H1 (cell line): ENCODE data around the gene CIAO3. TPM values are rescaled to one million over a fixed set of nuclear protein-coding genes. Genes with fewer than 3 reads are reported as not detected.

Experiments used
- CTCF ChIA-PET: fragments of 300-600 bp; sonication (Branson Sonifier 250); formaldehyde crosslinking; loops from one replicate; lab custom pipeline; 2021; ENCODE audit not compliant: partially characterized antibody; lab: Charles Lee
- POLR2A ChIA-PET: fragments of 300-600 bp; sonication (Branson Sonifier 250); formaldehyde crosslinking; loops from one replicate; lab custom pipeline; 2021; ENCODE audit warnings: inconsistent platforms; ENCODE audit not compliant: partially characterized antibody; lab: Charles Lee
- DNase-seq, 2 experiments: peaks; one replicate each; pipeline versions ENCODE4 v3.0.0 to v3.0.0-alpha.2; 2010 to 2022; ENCODE audit warnings: low spot score in 2 of 2, low read depth in 1 of 2, mixed read lengths in 1 of 2
- FAIRE-seq: peaks from 2 replicates; lab custom pipeline; 2011; peaks lifted over from hg19 to GRCh38; lab: Jason Lieb, UNC
- H2AFZ ChIP-seq: 2 replicates; pipeline ENCODE4 v1.8.1; 2012; ENCODE audit warnings: low read length, inconsistent platforms
- H2AK5ac ChIP-seq: 2 replicates; pipeline ENCODE4 v1.6.1; 2013; ENCODE audit warnings: low read depth, low read length
- H2BK120ac ChIP-seq: replicated peaks from 2 replicates; pipeline ENCODE3; 2013; ENCODE audit warnings: low read depth, low read length, inconsistent platforms
- H2BK12ac ChIP-seq: 2 replicates; pipeline ENCODE4 v1.6.1; 2013; ENCODE audit warnings: low read depth, low read length
- H2BK15ac ChIP-seq: 2 replicates; pipeline ENCODE4 v1.6.1; 2013; ENCODE audit warnings: low read length
- H2BK20ac ChIP-seq: 2 replicates; pipeline ENCODE4 v1.6.1; 2013; ENCODE audit warnings: low read length
- H2BK5ac ChIP-seq: 2 replicates; pipeline ENCODE4 v1.6.1; 2013; ENCODE audit warnings: low read depth, low read length
- H3K14ac ChIP-seq: 2 replicates; pipeline ENCODE4 v1.6.1; 2013; ENCODE audit warnings: inconsistent platforms; ENCODE audit not compliant: insufficient read length
- H3K18ac ChIP-seq: 2 replicates; pipeline ENCODE4 v1.6.1; 2013; ENCODE audit warnings: low read length; ENCODE audit errors: extremely low read depth
- H3K23ac ChIP-seq: 2 replicates; pipeline ENCODE4 v1.6.1; 2013; ENCODE audit warnings: inconsistent platforms; ENCODE audit not compliant: insufficient read length
- H3K23me2 ChIP-seq: 2 replicates; pipeline ENCODE4 v1.6.1; 2013; ENCODE audit warnings: low read depth, low read length
- H3K27ac ChIP-seq: 2 replicates; pipeline ENCODE4 v1.6.1; 2011; ENCODE audit warnings: low read depth, low read length, inconsistent platforms
- H3K27me3 ChIP-seq, 4 experiments: replicated peaks in 1 of 4; 1 replicate in 1 of 4; 2 replicates in 3 of 4; pipeline versions ENCODE4 v1.6.1 to v1.8.1; 2011 to 2013; ENCODE audit warnings: low read length in 3 of 4, mild to moderate bottlenecking in 3 of 4, inconsistent platforms in 2 of 4, mixed read lengths in 2 of 4, moderate library complexity in 1 of 4; ENCODE audit not compliant: control insufficient read depth in 3 of 4, insufficient read depth in 3 of 4; ENCODE audit errors: extremely low read depth in 1 of 4
- H3K36me3 ChIP-seq, 4 experiments: 2 replicates each; pipeline versions ENCODE4 v1.6.1 to v1.8.1; 2011 to 2013; ENCODE audit warnings: mild to moderate bottlenecking in 4 of 4, low read length in 3 of 4, moderate library complexity in 2 of 4, control low read depth in 1 of 4, inconsistent platforms in 1 of 4; ENCODE audit not compliant: insufficient read depth in 4 of 4, control insufficient read depth in 2 of 4
- H3K4ac ChIP-seq: replicated peaks from 2 replicates; pipeline ENCODE3; 2013; ENCODE audit warnings: low read length, low read depth, mixed read lengths, inconsistent platforms; ENCODE audit not compliant: insufficient read length
- H3K4me1 ChIP-seq, 4 experiments: replicated peaks in 1 of 4; 1 replicate in 1 of 4; 2 replicates in 3 of 4; pipeline versions ENCODE4 v1.6.1 to v1.8.1; 2011 to 2013; ENCODE audit warnings: low read length in 3 of 4, inconsistent platforms in 2 of 4, mixed read lengths in 1 of 4; ENCODE audit not compliant: insufficient read depth in 4 of 4, control insufficient read depth in 3 of 4
- H3K4me2 ChIP-seq, 2 experiments: 2 replicates each; pipeline versions ENCODE4 v1.6.1 to v1.8.1; 2011 to 2013; ENCODE audit warnings: low read depth in 2 of 2, low read length in 2 of 2, control low read depth in 1 of 2, inconsistent platforms in 1 of 2, mild to moderate bottlenecking in 1 of 2; ENCODE audit not compliant: insufficient read depth in 1 of 2
- H3K4me3 ChIP-seq, 4 experiments: fragments of 200-600, 300-600 bp in 1 of 4; sonication (generic), shearing (Covaris generic), sonication (Bioruptor Twin) in 1 of 4; 2 replicates each; pipeline versions ENCODE4 v1.5.1 to v1.8.1; 2011 to 2016; ENCODE audit warnings: low read length in 4 of 4, low read depth in 3 of 4, control low read depth in 2 of 4, inconsistent platforms in 2 of 4, mild to moderate bottlenecking in 2 of 4, mixed read lengths in 1 of 4, moderate library complexity in 1 of 4; ENCODE audit not compliant: insufficient read depth in 2 of 4; ENCODE audit errors: extremely low read depth in 1 of 4
- H3K56ac ChIP-seq: replicated peaks from 2 replicates; pipeline ENCODE3; 2013; ENCODE audit warnings: low read depth, mild to moderate bottlenecking, mixed read lengths, low read length, inconsistent platforms; ENCODE audit not compliant: insufficient read length
- H3K79me1 ChIP-seq: 2 replicates; pipeline ENCODE4 v1.6.1; 2013; ENCODE audit warnings: low read depth, low read length, control low read depth
- H3K79me2 ChIP-seq, 2 experiments: 2 replicates each; pipeline versions ENCODE4 v1.6.1 to v1.8.1; 2012 to 2013; ENCODE audit warnings: low read length in 2 of 2, mild to moderate bottlenecking in 2 of 2, inconsistent platforms in 1 of 2; ENCODE audit not compliant: insufficient read depth in 2 of 2, control insufficient read depth in 1 of 2
- H3K9ac ChIP-seq, 4 experiments: replicated peaks in 1 of 4; 1 replicate in 1 of 4; 2 replicates in 3 of 4; pipeline versions ENCODE4 v1.6.1 to v1.8.1; 2011 to 2013; ENCODE audit warnings: low read depth in 3 of 4, low read length in 3 of 4, control low read depth in 2 of 4, mild to moderate bottlenecking in 2 of 4, moderate library complexity in 2 of 4, inconsistent platforms in 1 of 4; ENCODE audit errors: extremely low read depth in 1 of 4
- H3K9me3 ChIP-seq, 2 experiments: 2 replicates each; pipeline versions ENCODE4 v1.6.1 to v1.8.1; 2012 to 2013; ENCODE audit warnings: mild to moderate bottlenecking in 2 of 2, moderate library complexity in 2 of 2, control low read depth in 1 of 2, inconsistent platforms in 1 of 2, low read depth in 1 of 2, low read length in 1 of 2, mixed read lengths in 1 of 2; ENCODE audit not compliant: insufficient read depth in 2 of 2
- H4K20me1 ChIP-seq, 2 experiments: replicated peaks in 1 of 2; 2 replicates each; pipeline versions ENCODE3 to v1.8.1; 2011 to 2013; ENCODE audit warnings: inconsistent platforms in 2 of 2, low read length in 2 of 2, mild to moderate bottlenecking in 1 of 2; ENCODE audit not compliant: insufficient read depth in 2 of 2, control insufficient read depth in 1 of 2
- H4K5ac ChIP-seq: 2 replicates; pipeline ENCODE4 v1.6.1; 2013; ENCODE audit warnings: low read length, low read depth, mixed read lengths, inconsistent platforms; ENCODE audit not compliant: insufficient read length
- H4K8ac ChIP-seq: 2 replicates; pipeline ENCODE4 v1.8.0; 2013; ENCODE audit warnings: mild to moderate bottlenecking, moderate library complexity, low read length, inconsistent platforms; ENCODE audit not compliant: insufficient read depth; ENCODE audit errors: extremely low read depth
- H4K91ac ChIP-seq: replicated peaks from 2 replicates; pipeline ENCODE3; 2013; ENCODE audit warnings: low read length, mixed read lengths, inconsistent platforms; ENCODE audit not compliant: insufficient read length
- BRCA1 ChIP-seq: IDR thresholded peaks from 2 replicates; pipeline ENCODE4 v1.6.1; 2012; ENCODE audit warnings: low read depth, low read length, improper control_type of control experiment
- CREB1 ChIP-seq: IDR thresholded peaks from 2 replicates; pipeline ENCODE4 v1.6.1; 2012; ENCODE audit warnings: inconsistent platforms
- KDM4A ChIP-seq: IDR thresholded peaks from one replicate; pipeline ENCODE4 v1.7.1; 2012; ENCODE audit warnings: low read depth, mild to moderate bottlenecking, moderate library complexity, low read length, inconsistent platforms; ENCODE audit not compliant: severe bottlenecking
- KDM5A ChIP-seq: fragments of 200-600 bp; IDR thresholded peaks from 2 replicates; pipeline ENCODE4 v1.7.1; 2012; ENCODE audit warnings: mild to moderate bottlenecking, low read length, inconsistent platforms, mixed read lengths
- MAFK ChIP-seq: IDR thresholded peaks from 2 replicates; pipeline ENCODE4 v1.6.1; 2012; ENCODE audit warnings: low read depth, mild to moderate bottlenecking, improper control_type of control experiment, low read length
- RAD21 ChIP-seq, 2 experiments: IDR thresholded peaks in 1 of 2; conservative IDR thresholded peaks in 1 of 2; 2 replicates each; pipeline ENCODE4 v1.6.1; 2011; ENCODE audit warnings: low read depth in 2 of 2, low read length in 2 of 2, improper control_type of control experiment in 1 of 2, inconsistent platforms in 1 of 2, mild to moderate bottlenecking in 1 of 2, moderate library complexity in 1 of 2
- SAP30 ChIP-seq: fragments of 300-600 bp; sonication (generic); IDR thresholded peaks from 2 replicates; pipeline ENCODE4 v1.7.1; 2012; ENCODE audit warnings: low read length, moderate library complexity, mild to moderate bottlenecking, inconsistent platforms; ENCODE audit not compliant: insufficient read depth, insufficient replicate concordance
- SIN3A ChIP-seq, 2 experiments: IDR thresholded peaks in 1 of 2; conservative IDR thresholded peaks in 1 of 2; 2 replicates each; pipeline ENCODE4 v1.6.1; 2011 to 2012; ENCODE audit warnings: low read length in 2 of 2, improper control_type of control experiment in 1 of 2, low read depth in 1 of 2, mild to moderate bottlenecking in 1 of 2
- SP4 ChIP-seq: IDR thresholded peaks from 2 replicates; pipeline ENCODE4 v1.6.1; 2012; ENCODE audit warnings: low read length, inconsistent platforms
- TAF1 ChIP-seq: IDR thresholded peaks from 2 replicates; pipeline ENCODE4 v1.6.1; 2011; ENCODE audit warnings: mild to moderate bottlenecking, low read depth, low read length
- TEAD4 ChIP-seq: IDR thresholded peaks from 2 replicates; pipeline ENCODE4 v1.6.1; 2012; ENCODE audit warnings: low read depth, low read length, inconsistent platforms, mixed read lengths
- WGBS, 2 experiments: shearing (Covaris generic) in 1 of 2; methylation state at CpG; one replicate each; pipeline versions ENCODE4 v1.1.6 to v1.1.7; 2013 to 2015; ENCODE audit warnings: low lambda C conversion rate in 2 of 2, mixed read lengths in 2 of 2, inconsistent platforms in 1 of 2, low coverage in 1 of 2, missing lambda C conversion rate in 1 of 2; ENCODE audit not compliant: insufficient replicate concordance in 2 of 2, insufficient coverage in 1 of 2, insufficient read length in 1 of 2; ENCODE audit errors: extremely low coverage in 1 of 2, missing lambda C conversion rate in 1 of 2; 5-methylcytosine and 5-hydroxymethylcytosine counted together
- polyA plus RNA-seq, 7 experiments: library from polyadenylated mRNA; depleted of rRNA in 3 of 7; stranded (reverse) in 5 of 7; unstranded in 2 of 7; fragments of >200 nt in 5 of 7; fragments of 200-250 nt in 2 of 7; gene quantifications; 1 replicate in 5 of 7; 2 replicates in 1 of 7; 4 replicates in 1 of 7; pipeline versions ENCODE4 v1.2.1 to v1.2.3, GENCODE V29; 2011 to 2013; ENCODE audit warnings: missing spikeins in 2 of 7, mixed read lengths in 2 of 7
- total RNA-seq: library from RNA; stranded (reverse); fragmentation: NEBNext Ultra II Directional; extraction: Animal tissue kit (Norgen Biotek cat#: 25700); gene quantifications from 2 replicates; pipeline ENCODE4 v1.2.1, GENCODE V29; 2021

Gene CIAO3
- total and polyA plus RNA-seq, 2 of the 8 experiments (the other 6 are each of a cell fraction or from before 2014, with no cell fraction given), result 20.0 to 20.4 TPM

DNA sequence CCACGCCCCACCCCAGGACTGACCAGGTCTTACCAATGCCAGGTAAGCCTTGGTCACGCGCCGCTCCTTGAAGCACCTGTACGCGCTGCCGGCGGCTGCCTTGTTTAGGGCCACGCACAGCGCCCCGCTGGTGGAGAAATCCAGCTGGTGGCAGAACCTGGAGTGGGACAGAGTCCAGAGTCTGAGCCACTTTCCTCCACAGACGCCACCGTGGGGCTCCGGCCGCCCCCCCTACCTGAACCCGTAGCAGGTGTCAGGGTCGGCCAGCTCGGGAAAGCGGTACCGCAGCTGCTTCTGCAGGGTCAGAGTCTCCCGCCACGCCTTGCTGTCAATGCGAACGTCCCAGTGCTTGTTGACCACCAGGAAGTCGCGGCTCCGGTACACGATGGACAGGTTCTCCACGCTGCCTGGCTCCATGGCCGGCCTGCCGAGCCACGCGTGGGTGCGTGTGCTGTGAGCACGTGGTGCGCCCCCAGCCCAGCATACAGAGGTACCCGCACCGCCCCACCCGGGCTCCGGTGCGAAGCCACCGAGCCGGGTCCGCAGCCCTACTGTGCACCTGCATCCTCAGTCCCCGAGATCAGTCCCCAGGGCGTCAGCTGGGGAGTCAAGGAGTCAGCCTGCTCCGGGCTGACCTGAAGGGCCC, 46.6 kb upstream of the CIAO3 start:
- Histone ChIP-seq H3K4ac (peak overlapping the region; percentile 85), H2BK5ac (peak overlapping the region; percentile 52; the same call in 1 of the 2 replicates), H3K27me3 (no peaks in the 10 kb centered on the region), H2BK15ac (no peak overlapping the region), H3K14ac (no peak overlapping the region), H3K4me2 (peak overlapping the region; percentile 63 to 93), H3K27ac (no peak overlapping the region), H3K36me3 (peaks cover 5 to 29% (median 14%) of the 10 kb centered on the region in 4 experiments; a peak in 5 of 8 replicates), H4K91ac (no peak overlapping the region), H3K79me1 (peaks cover 5% of the 10 kb centered on the region; the same call in 1 of the 2 replicates), H2AK5ac (no peak overlapping the region), H2AFZ (no peak overlapping the region), H3K56ac (peak overlapping the region; percentile 16), H3K79me2 (peaks cover 0 to 16% of the 10 kb centered on the region in 2 experiments; a peak in 1 of 4 replicates), H3K9me3 (no peaks in the 10 kb centered on the region), H3K23me2 (peaks cover 9% of the 10 kb centered on the region; the same call in 1 of the 2 replicates), H3K9ac (peak overlapping the region; percentile 51 to 88 (median 72)), H3K18ac (no peak overlapping the region), H4K8ac (no peak overlapping the region; the same call in 1 of the 2 replicates), H4K5ac (no peak overlapping the region), H2BK120ac (no peak overlapping the region), H3K4me1 (peaks cover 0 to 14% (median 6%) of the 10 kb centered on the region in 4 experiments; a peak in 4 of 7 replicates), H2BK12ac (no peak overlapping the region), H3K23ac (no peak overlapping the region), H3K4me3 (peak overlapping the region; percentile 76 to 98 (median 84)), H2BK20ac (no peak overlapping the region), H4K20me1 (peaks cover 6 to 27% of the 10 kb centered on the region in 2 experiments)
- ChIA-PET CTCF (interaction anchor here (1.1 to 13.7 kb wide), 7 partner anchors 13 to 241 kb away, joined by 3 to 424 read pairs (median 35); partner anchors contain the start of genes ANTKMT, CCDC78, CIAO3 and GNG13), POLR2A (interaction anchor here (0.7 to 4.4 kb wide), 11 partner anchors 10 to 110 kb away, joined by 3 to 24 read pairs (median 5); partner anchors contain the start of genes ANTKMT, CCDC78 and METRN)
- 65% methylated on average over 47 of the region's 47 CpGs; no CpG with 5 or more reads in 1 of the 2 experiments for WGBS, 2 experiments
- no peak for DNase-seq
- no peak for FAIRE-seq
- TF ChIP-seq KDM5A (no peak), TEAD4 (no peak), CREB1 (no peak), SP4 (no peak), RAD21 (IDR thresholded peaks at IDR 0.05 in 1 of 2, conservative IDR thresholded peaks at IDR 0.05 in 1 of 2; ENCODE audit: low read depth in 2 of 2, low read length in 2 of 2) (no peak), SIN3A (conservative IDR thresholded peaks at IDR 0.05 in 1 of 2, IDR thresholded peaks at IDR 0.05 in 1 of 2; ENCODE audit: low read depth in 1 of 2, low read length in 2 of 2) (no peak; a peak in 1 of 4 replicates), TAF1 (no peak), BRCA1 (no peak), KDM4A (no peak), MAFK (no peak), SAP30 (no peak)
